Effector memory CD4-positive, alpha-beta T cell (primary cell): ENCODE data around the gene AKNA.

Source experiments
- DNase-seq, 3 donors: peaks; one replicate each; pipeline ENCODE4 v3.0.0-alpha.2; 2020
- H3K27ac ChIP-seq: 2 replicates; pipeline ENCODE4 v1.7.0; 2013; ENCODE audit warnings: mild to moderate bottlenecking, low read length, moderate library complexity; ENCODE audit not compliant: insufficient read depth, poor library complexity, severe bottlenecking
- H3K27me3 ChIP-seq: replicated peaks from 2 replicates; pipeline ENCODE4 v1.7.0; 2013; ENCODE audit warnings: mild to moderate bottlenecking, low read length; ENCODE audit not compliant: insufficient read depth, control insufficient read depth, poor library complexity, severe bottlenecking
- H3K36me3 ChIP-seq: 2 replicates; pipeline ENCODE4 v1.7.0; 2013; ENCODE audit warnings: mild to moderate bottlenecking, low read length, moderate library complexity; ENCODE audit not compliant: control insufficient read depth, insufficient read depth
- H3K4me1 ChIP-seq: 2 replicates; pipeline ENCODE4 v1.7.0; 2013; ENCODE audit warnings: low read length, mild to moderate bottlenecking; ENCODE audit not compliant: control insufficient read depth, insufficient read depth, poor library complexity, severe bottlenecking
- H3K4me3 ChIP-seq: 2 replicates; pipeline ENCODE4 v1.7.0; 2013; ENCODE audit warnings: low read length, low read depth, mild to moderate bottlenecking; ENCODE audit not compliant: insufficient read depth, poor library complexity, severe bottlenecking
- H3K9me3 ChIP-seq: 2 replicates; pipeline ENCODE4 v1.7.0; 2013; ENCODE audit warnings: mild to moderate bottlenecking, low read length, moderate library complexity; ENCODE audit not compliant: control insufficient read depth

Gene AKNA

GRCh38 chr9:114382699-114383520 lies 4.9 kb downstream of the AKNA start:
- Histone ChIP-seq H3K36me3 (peaks cover 38% of the 10 kb centered on the region), H3K4me1 (peaks cover 81% of the 10 kb centered on the region), H3K4me3 (peak overlapping the region; percentile 56), H3K27me3 (no peaks in the 10 kb centered on the region), H3K9me3 (no peaks in the 10 kb centered on the region), H3K27ac (peak overlapping the region; percentile 97)
- peak; percentile 69 to 77 (median 75) for DNase-seq

- no peak overlapping the region for H3K4me3 ChIP-seq
- peaks cover 64% of the 10 kb centered on the region for H3K36me3 ChIP-seq
- peaks cover 91% of the 10 kb centered on the region for H3K4me1 ChIP-seq
These were observed 8.9 kb downstream of the AKNA start for GRCh38 chr9:114378883-114379282.

DNA sequence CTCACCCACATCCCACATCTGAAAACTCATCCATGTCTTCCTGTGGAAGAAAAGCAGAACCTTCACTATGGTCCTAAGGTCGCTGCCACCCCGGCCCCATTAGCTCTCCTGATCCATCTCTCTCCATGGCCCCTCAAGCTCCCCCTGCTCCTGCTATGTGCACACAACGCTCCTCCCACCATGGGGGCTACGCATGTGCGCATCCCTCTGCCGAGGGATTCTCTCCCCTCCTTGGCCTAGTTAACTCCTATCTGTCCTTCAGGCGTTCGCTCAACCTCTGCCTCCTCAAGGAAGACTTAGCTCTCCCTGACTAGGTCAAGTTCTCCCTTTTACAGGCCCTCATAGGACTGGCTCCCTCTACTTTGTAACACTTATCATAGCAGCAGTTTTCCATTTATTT lies 9.8 kb downstream of the AKNA start:
- Histone ChIP-seq H3K36me3 (peaks cover 64% of the 10 kb centered on the region), H3K9me3 (no peaks in the 10 kb centered on the region), H3K27me3 (no peaks in the 10 kb centered on the region), H3K4me3 (no peak overlapping the region), H3K27ac (peak overlapping the region; percentile 97), H3K4me1 (peaks cover 91% of the 10 kb centered on the region)
- DNase-seq, result no peak

More at GRCh38 chr9:114378883-114379282, 8.9 kb downstream of the AKNA start:
- H3K27me3 ChIP-seq, result no peaks in the 10 kb centered on the region
- no peaks in the 10 kb centered on the region for H3K9me3 ChIP-seq
- DNase-seq, result no peak
- peak overlapping the region; percentile 97 for H3K27ac ChIP-seq

- no peaks in the 10 kb centered on the region for H3K27me3 ChIP-seq
- H3K4me3 ChIP-seq, result no peak overlapping the region
- peak overlapping the region; percentile 97 for H3K27ac ChIP-seq
- peaks cover 92% of the 10 kb centered on the region for H3K4me1 ChIP-seq
- H3K9me3 ChIP-seq, result no peaks in the 10 kb centered on the region
- no peak for DNase-seq
- peaks cover 59% of the 10 kb centered on the region for H3K36me3 ChIP-seq
These were observed 11.0 kb downstream of the AKNA start for GRCh38 chr9:114376586-114377445.

GRCh38 chr9:114375386-114376175 lies 12.2 kb downstream of the AKNA start:
- peaks cover 50% of the 10 kb centered on the region for H3K36me3 ChIP-seq
- H3K4me1 ChIP-seq, result peaks cover 93% of the 10 kb centered on the region
- H3K9me3 ChIP-seq, result no peaks in the 10 kb centered on the region
- H3K27me3 ChIP-seq, result no peaks in the 10 kb centered on the region
- H3K4me3 ChIP-seq, result no peak overlapping the region
- H3K27ac ChIP-seq, result peak overlapping the region; percentile 75
- DNase-seq, result no peak

- no peak overlapping the region for H3K4me3 ChIP-seq
- no peaks in the 10 kb centered on the region for H3K27me3 ChIP-seq
- H3K36me3 ChIP-seq, result peaks cover 50% of the 10 kb centered on the region
- no peak for DNase-seq
- H3K9me3 ChIP-seq, result no peaks in the 10 kb centered on the region
- H3K27ac ChIP-seq, result peak overlapping the region; percentile 75
- H3K4me1 ChIP-seq, result peaks cover 93% of the 10 kb centered on the region
These were observed 12.8 kb downstream of the AKNA start for GRCh38 chr9:114374936-114375335.

- Histone ChIP-seq H3K4me3 (no peak overlapping the region), H3K27me3 (no peaks in the 10 kb centered on the region), H3K4me1 (peaks cover 93% of the 10 kb centered on the region), H3K9me3 (no peaks in the 10 kb centered on the region), H3K36me3 (peaks cover 50% of the 10 kb centered on the region), H3K27ac (peak overlapping the region; percentile 75)
- DNase-seq, result no peak
These were observed 13.6 kb downstream of the AKNA start for GRCh38 chr9:114373960-114374730.

- peak; percentile 74 to 86 (median 80) for DNase-seq
- H3K27ac ChIP-seq, result peak overlapping the region; percentile 75
- H3K4me3 ChIP-seq, result peak overlapping the region; percentile 43
- H3K27me3 ChIP-seq, result no peaks in the 10 kb centered on the region
- no peaks in the 10 kb centered on the region for H3K9me3 ChIP-seq
- peaks cover 92% of the 10 kb centered on the region for H3K4me1 ChIP-seq
- peaks cover 48% of the 10 kb centered on the region for H3K36me3 ChIP-seq
These were observed 14.8 kb downstream of the AKNA start for GRCh38 chr9:114372921-114373448.
